Measurements from ENCODE around the gene TENM4.
A peak's percentile ranks its signal among the peaks of the same experiment; 100 is the strongest.

The TENM4 gene

DNA sequence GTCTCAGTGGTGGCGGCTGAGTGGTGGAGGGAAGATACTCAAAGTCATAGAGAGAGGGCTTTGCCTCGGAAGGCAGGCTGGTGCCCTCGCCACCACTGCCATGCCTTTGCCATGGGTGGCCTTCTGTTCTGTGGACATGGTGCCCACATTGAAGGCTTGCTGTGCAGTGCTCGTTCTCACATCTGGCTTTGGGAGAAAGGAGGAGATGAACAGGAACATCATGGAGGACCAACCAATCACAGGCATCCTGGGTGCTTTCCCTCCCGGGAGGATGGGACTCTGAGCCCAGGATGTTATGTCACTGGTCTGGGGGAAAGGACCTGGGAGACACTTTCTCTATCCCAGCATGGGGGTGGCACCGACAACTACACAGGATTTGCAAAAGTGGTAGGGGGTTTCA lies 783.8 kb downstream of the TENM4 start:
- DNase-seq (ENCODE audit: low read depth) = no peak

GRCh38 chr11:78656327-78656726 lies 784.5 kb downstream of the TENM4 start:
- no peak for DNase-seq (ENCODE audit: low read depth)

DNA sequence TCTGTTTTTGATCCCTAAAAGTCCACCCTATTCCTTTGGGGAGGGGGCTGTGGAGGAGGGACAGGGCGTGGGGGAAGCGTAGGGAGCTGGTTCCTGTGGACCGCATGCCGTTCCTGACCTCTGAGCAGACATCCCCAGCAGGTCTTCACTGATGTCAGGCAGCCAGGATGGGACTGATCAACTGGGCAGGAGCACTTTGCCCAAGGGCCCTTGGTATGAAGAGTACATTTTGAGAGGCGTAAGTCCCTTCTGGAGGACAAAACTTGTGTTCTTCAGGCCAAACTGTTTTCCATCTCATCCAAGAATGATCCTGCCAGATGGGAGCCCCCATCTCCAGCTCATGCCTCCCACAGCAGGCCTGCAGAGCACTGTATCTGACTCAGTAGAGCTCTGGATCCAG lies 785.3 kb downstream of the TENM4 start:
- no peak for DNase-seq (ENCODE audit: low read depth)

DNA sequence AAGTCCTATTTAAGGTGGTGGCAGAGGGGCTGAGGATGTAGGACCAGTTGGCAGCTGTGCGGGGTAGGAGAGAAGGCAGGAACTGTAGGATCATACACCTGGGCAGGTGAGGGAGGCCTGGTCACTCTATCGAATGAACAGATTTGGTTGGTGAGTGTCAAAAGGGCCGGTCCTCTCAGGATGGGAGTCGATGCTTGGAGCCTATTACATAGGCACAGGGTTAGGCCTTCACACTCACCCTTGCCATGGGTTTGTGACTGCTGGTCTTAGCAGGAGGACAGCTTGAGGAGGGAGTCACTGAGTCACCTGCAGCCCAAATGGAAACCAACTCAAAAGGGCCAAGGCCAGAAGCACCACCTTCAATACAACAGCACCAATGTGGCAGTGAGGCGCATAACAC lies 786.0 kb downstream of the TENM4 start:
- DNase-seq (ENCODE audit: low read depth) = no peak

GRCh38 chr11:78654071-78654470 lies 786.8 kb downstream of the TENM4 start:
- no peak for DNase-seq (ENCODE audit: low read depth)

GRCh38 chr11:78653294-78653909 lies 787.4 kb downstream of the TENM4 start:
- DNase-seq (ENCODE audit: low read depth) = no peak

DNA sequence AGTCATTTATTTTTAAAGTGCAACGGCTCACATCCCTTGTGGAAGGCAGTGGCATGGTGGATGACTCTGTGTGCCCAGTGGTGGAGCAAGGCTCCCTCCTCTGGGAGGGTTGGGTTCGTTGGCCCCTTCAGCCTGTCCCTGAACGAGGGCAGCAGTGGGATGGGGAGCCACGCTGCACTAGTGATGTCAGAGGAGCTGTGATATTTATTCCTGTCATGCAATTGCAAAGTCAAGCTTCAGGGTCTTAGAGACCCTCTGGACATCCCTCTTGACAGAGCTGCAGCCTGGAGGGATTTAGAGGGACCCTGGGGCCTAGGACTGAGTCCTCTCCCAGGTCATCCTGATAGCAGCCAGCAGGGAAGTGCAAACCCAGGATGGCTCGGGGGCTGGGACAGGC lies 788.0 kb downstream of the TENM4 start:
- DNase-seq (ENCODE audit: low read depth) = no peak

DNA sequence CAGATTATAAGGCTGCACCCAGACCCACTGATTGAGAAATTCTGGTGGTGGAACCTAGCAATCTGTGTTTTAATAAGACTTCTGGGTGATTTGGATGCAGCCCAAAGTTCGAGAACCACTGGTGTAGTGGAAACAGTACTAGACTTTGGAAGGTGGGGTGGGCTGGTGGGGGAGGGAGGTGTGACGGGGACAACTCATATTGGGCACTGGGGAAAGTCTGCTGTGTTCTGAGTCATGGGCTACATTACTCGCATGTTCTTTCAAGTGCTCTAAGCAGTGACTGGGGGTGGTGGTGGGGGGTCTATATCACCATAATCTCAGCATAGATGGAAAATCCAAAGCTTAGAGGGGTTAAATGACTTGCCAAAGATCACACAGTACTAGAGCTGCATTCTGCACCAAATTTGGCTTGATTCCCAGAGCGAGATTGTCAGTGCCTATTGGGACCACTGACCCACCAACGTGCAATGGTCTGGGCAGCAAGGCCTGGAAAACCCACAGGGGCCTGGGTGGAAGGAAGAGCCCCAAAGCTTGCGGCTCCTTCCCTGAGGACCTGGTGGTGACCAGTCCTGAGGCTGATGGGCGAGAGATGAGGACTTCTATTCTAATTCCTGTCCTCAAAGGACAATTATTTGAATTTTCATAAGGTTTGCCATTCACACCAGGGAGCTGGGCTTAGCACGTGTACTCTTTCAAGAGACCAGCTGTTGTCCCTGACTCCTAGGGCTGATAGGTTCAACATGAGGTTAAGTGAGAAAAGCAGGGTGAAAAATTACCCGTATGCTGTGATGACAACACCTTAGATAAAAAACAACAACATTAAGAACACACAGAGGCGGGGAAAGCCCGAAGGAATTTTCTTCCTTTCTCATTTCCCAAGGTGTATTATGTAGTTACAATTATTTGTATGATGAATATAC lies 788.6 kb downstream of the TENM4 start:
- DNase-seq (ENCODE audit: low read depth) = no peak

GRCh38 chr11:78651136-78651775 lies 789.6 kb downstream of the TENM4 start:
- no peak for DNase-seq (ENCODE audit: low read depth)

- DNase-seq (ENCODE audit: low read depth) = no peak
Observed at GRCh38 chr11:78649361-78650215, 791.2 kb downstream of the TENM4 start.

GRCh38 chr11:78647986-78648875 lies 792.6 kb downstream of the TENM4 start:
- no peak for DNase-seq (ENCODE audit: low read depth)

- no peak for DNase-seq (ENCODE audit: low read depth)
Observed at GRCh38 chr11:78647266-78647915, 793.4 kb downstream of the TENM4 start.

DNA sequence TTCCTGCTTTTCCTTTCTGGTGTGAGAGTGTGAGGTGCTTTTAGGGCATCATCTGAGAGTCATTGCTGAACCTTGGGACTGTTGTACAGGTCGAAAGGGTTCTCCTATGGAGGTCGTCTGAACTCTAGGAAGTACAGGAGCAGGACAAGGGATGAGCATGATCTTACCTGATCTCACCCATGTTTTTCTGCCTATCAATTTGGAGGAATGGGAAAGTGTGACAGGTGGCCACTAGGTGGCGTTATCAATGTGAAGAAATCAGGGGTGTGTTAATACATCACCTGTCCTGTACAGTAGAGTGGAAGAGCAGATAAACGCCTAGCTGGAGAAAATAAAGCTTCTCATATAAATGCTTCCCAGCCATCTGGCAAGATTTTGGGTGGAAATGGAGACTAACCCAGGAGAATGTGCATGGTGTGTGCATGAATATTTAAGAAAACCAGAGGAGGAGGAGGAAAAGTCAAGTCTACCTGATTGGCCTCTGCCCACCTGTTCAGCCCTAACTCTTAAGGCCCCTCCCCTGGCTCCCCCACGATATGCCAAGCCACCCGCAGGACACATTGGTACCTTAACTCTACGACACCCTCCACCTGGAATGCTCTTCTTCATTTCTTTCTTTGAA lies 794.2 kb downstream of the TENM4 start:
- DNase-seq (ENCODE audit: low read depth) = peak; percentile 9

GRCh38 chr11:78645226-78646202 lies 795.3 kb downstream of the TENM4 start:
- DNase-seq (ENCODE audit: low read depth) = peak; percentile 23

- DNase-seq (ENCODE audit: low read depth) = no peak
Observed at GRCh38 chr11:78643676-78644056, 797.2 kb downstream of the TENM4 start.

DNA sequence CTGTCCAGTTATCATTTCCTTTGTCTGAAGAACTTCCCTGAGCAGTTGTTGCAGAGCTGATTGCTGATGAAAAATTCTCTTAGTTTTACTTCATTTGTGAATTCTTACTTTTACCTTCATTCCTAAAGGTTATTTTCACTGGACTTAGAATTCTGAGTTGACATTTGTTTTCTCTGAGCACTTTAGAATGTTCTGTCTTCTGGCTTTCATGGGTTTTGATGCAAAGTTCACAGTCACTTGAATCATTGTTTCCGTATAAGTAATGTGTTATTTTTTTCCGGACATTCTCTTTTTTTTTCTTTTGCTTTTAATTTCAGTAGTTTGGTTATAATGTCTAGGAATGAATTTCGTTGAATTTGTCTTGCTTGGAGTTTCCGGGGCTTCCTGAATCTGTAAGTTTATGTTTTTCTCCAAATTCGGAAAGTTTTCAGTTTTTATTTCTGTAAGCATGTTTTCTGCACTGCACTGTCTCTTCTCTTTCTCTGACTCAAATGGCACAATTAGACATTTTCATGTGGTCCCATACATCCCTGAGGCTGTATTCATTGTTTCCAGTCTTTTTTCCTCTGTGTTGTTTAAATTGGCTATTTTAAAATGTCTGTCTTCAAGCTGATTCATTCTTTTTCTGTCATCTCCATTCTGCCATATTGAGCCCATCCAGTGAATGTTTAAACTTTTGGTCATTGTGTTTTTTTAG lies 797.7 kb downstream of the TENM4 start:
- no peak for DNase-seq (ENCODE audit: low read depth)

DNA sequence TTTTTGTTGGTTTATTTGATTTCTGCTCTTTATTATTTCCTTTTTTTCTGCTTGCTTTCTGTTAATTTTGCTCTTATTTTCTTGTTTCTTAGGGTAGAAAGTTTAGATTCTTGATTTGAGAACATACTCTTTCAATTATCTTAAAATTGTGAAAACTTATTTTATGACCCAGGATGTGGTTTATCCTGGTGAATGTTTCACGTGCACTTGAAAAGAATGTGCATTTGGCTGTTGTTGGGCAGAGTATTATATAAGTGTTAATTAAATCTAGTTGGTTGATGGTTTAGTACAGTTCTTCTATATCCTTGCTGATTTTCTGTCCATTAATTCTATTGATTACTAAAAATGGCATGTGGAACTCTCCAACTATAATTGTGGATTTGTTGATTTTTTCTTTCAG lies 799.3 kb downstream of the TENM4 start:
- no peak for DNase-seq (ENCODE audit: low read depth)

- no peak for DNase-seq (ENCODE audit: low read depth)
Observed at GRCh38 chr11:78638704-78639380, 802.0 kb downstream of the TENM4 start.
